Left lung (tissue), 10 donors: ENCODE measurements around the gene RNF112. TPM values are rescaled to one million over a fixed set of nuclear protein-coding genes. Genes with fewer than 3 reads are reported as not detected.

Source experiments
- ATAC-seq: fragments of 200-7000 bp; cut with Tn5 transposase; one replicate; pipeline ENCODE4 v1.9.1; 2020; ENCODE audit warnings: moderate library complexity
- DNase-seq, 4 donors: peaks; one replicate each; pipeline ENCODE4 v3.0.0-alpha.2; 2013 to 2020
- H3K27ac ChIP-seq, 2 donors: fragments of 200-600 bp; sonication (generic) in 1 of 2; one replicate each; pipeline versions ENCODE4 v1.5.0 to v1.8.0; 2020 to 2021
- H3K27me3 ChIP-seq, 2 donors: fragments of 200-600 bp; sonication (generic) in 1 of 2; one replicate each; pipeline versions ENCODE4 v1.5.0 to v1.8.0; 2020 to 2021
- H3K36me3 ChIP-seq, 2 donors: fragments of 200-600 bp; sonication (generic) in 1 of 2; one replicate each; pipeline versions ENCODE4 v1.5.0 to v1.8.0; 2020 to 2021
- H3K4me1 ChIP-seq, 2 donors: fragments of 200-600 bp; one replicate each; pipeline ENCODE4 v1.8.0; 2021
- H3K4me3 ChIP-seq, 2 donors: fragments of 200-600 bp; sonication (generic) in 1 of 2; one replicate each; pipeline versions ENCODE4 v1.5.0 to v1.8.0; 2020 to 2021; ENCODE audit warnings: mild to moderate bottlenecking in 1 of 2
- H3K9me3 ChIP-seq, 2 donors: fragments of 200-600 bp; sonication (generic) in 1 of 2; one replicate each; pipeline versions ENCODE4 v1.5.0 to v1.8.0; 2020 to 2021
- CTCF ChIP-seq, 2 donors: fragments of 200-600 bp; sonication (generic) in 1 of 2; IDR thresholded peaks; one replicate each; pipeline versions ENCODE4 v1.5.0 to v1.8.0; 2021; ENCODE audit warnings: antibody characterized with exemption in 2 of 2
- intact Hi-C, 2 donors: fragments of 100-400 bp; cut with DNase I; formaldehyde crosslinking; loops; one replicate each; pipeline versions ENCODE4 v1.11.2 to v1.14.2; 2022
- polyA plus RNA-seq, 6 donors: library from polyadenylated mRNA; unstranded; fragments of 120-200 nt; gene quantifications; one replicate each; pipeline ENCODE4 v1.2.1, GENCODE V29; 2013; ENCODE audit not compliant: insufficient read length in 6 of 6
- total RNA-seq, 2 donors: library from RNA; stranded (reverse); fragmentation: NEBNext Ultra II Directional; extraction: Animal tissue kit (Norgen Biotek cat#: 25700); gene quantifications; one replicate each; pipeline ENCODE4 v1.2.1, GENCODE V29; 2021
- donor health status: DM: no; HTN: yes; CAD: no.
- donor health status: DM: no; HTN: no; CAD: no.

The RNF112 gene
- total and polyA plus RNA-seq, 8 donors: 2.1 to 5.0 (median 3.6) TPM

DNA sequence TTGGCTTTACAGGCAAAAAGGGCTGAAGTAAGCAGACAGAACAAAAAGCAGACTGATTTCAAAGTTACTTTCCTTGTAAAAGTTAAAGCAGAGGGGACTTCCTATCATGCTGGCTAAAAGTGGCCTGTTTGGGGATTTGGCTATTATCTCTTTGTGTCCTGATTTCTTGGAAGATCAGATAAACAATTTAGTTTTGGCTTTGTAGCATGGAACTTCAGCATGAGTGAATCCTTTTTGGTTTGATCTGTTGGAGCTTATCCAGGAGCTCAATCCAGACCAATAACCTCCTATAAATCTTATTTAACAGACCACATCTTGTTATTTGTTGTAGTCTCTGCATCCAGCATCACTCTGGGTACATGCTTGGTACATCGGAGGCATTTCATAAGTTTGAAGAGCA, 8.9 kb upstream of the RNF112 start:
- DNase-seq: no peak
- Histone ChIP-seq H3K9me3 (no peaks in the 10 kb centered on the region), H3K36me3 (no peaks in the 10 kb centered on the region), H3K4me1 (peaks cover 10 to 35% of the 10 kb centered on the region in 2 donors), H3K4me3 (no peak overlapping the region), H3K27ac (no peak overlapping the region), H3K27me3 (no peaks in the 10 kb centered on the region)
- intact Hi-C loops: no loop called here
- no peak for ATAC-seq
- no peak for TF ChIP-seq CTCF (IDR thresholded peaks at IDR 0.05)

- intact Hi-C loops: no loop called here
- Histone ChIP-seq H3K36me3 (no peaks in the 10 kb centered on the region), H3K9me3 (no peaks in the 10 kb centered on the region), H3K27me3 (no peaks in the 10 kb centered on the region), H3K4me1 (peaks cover 10 to 27% of the 10 kb centered on the region in 2 donors), H3K4me3 (no peak overlapping the region), H3K27ac (no peak overlapping the region)
- no peak for TF ChIP-seq CTCF (IDR thresholded peaks at IDR 0.05)
- DNase-seq: no peak
- no peak for ATAC-seq
These were observed 8.0 kb upstream of the RNF112 start for GRCh38 chr17:19403021-19403420.

DNA sequence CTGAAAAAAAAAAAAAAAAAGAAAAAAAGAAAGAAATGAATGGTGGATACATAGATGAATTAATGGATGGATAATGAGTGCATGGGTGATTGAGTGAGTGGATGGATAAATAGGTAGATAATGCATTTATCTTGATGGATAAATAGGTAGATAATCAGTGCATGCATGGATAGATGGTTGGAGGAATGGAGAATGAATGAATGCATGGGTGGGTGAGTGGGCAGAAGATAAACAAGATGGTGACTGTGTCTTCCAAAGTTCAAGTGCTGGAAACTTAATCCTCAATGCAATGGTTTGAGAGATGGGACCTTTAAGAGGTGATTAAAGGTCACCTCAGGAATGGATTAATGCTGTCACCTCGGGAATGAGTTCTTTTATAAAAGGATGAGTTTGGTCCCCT, 6.8 kb upstream of the RNF112 start:
- DNase-seq (no peak), ATAC-seq (no peak)
- no peak for TF ChIP-seq CTCF (IDR thresholded peaks at IDR 0.05)
- intact Hi-C loops: no loop called here
- H3K4me1 ChIP-seq: peaks cover 0 to 15% of the 10 kb centered on the region in 2 donors
- H3K36me3 ChIP-seq: no peaks in the 10 kb centered on the region
- no peaks in the 10 kb centered on the region for H3K27me3 ChIP-seq
- no peaks in the 10 kb centered on the region for H3K9me3 ChIP-seq
- no peak overlapping the region for H3K27ac ChIP-seq
- H3K4me3 ChIP-seq: no peak overlapping the region

- ATAC-seq (no peak), DNase-seq (no peak)
- Histone ChIP-seq H3K27me3 (no peaks in the 10 kb centered on the region), H3K4me1 (peaks cover 0 to 7% of the 10 kb centered on the region in 2 donors), H3K27ac (no peak overlapping the region), H3K36me3 (no peaks in the 10 kb centered on the region), H3K4me3 (no peak overlapping the region), H3K9me3 (no peaks in the 10 kb centered on the region)
- intact Hi-C loops: no loop called here
- TF ChIP-seq CTCF (IDR thresholded peaks at IDR 0.05): no peak
These were observed 5.9 kb upstream of the RNF112 start for GRCh38 chr17:19405114-19405513.

- intact Hi-C loops: no loop called here
These were observed 3.3 kb upstream of the RNF112 start for GRCh38 chr17:19407601-19408345.

More at GRCh38 chr17:19407601-19408345, 3.3 kb upstream of the RNF112 start:
- no peak overlapping the region for H3K4me3 ChIP-seq
- H3K4me1 ChIP-seq: peaks cover 0 to 3% of the 10 kb centered on the region in 2 donors
- DNase-seq (peak in 1 of 4 donors; percentile 22), ATAC-seq (no peak)
- H3K36me3 ChIP-seq: no peaks in the 10 kb centered on the region
- peaks cover 0 to 12% of the 10 kb centered on the region in 2 donors for H3K27me3 ChIP-seq
- H3K9me3 ChIP-seq: no peaks in the 10 kb centered on the region
- TF ChIP-seq CTCF (IDR thresholded peaks at IDR 0.05): no peak
- no peak overlapping the region for H3K27ac ChIP-seq
